ENCODE data around the gene GPC6.

Gene GPC6

DNA sequence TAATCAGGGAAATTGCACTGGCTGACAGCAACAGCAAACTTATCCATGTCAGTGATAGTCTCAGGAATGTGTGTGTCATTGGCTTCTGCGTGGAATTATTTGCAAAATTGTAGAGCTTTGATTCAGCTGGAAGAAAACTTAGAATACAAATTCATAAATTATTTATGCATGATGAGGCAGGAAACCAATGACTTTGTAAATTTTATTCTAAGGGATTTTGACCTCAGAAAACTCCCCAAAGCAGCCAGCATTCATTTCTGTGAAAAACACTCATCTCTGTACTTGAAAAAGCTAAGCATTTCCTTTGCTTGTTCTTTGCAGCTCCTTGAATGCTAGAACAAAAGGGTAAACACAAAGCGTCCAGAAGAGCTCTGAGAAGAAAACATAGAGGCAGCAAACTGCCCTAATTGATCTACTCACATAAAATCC is 1090.5 kb downstream of the GPC6 start:
- no peak overlapping the region for H3K9ac ChIP-seq (ENCODE audit: low read length)

DNA sequence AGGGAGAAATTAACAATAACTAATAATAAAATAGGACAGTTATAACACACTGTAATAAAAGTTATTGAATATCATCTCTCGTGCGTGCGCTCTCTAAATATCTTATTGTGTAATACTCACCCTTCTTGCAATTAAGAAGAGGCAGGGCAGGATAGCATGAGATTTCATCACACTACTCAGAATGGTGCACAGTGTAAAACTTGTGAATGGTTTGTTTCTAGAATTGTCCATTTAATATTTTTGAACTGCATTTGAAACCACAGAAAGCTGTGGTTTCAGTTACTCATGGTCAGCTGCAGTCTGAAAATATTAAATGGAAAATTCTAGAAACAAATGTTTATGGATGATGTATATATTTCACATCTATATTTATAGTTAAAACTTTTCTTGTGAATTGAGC is 1091.8 kb downstream of the GPC6 start:
- H4K20me1 ChIP-seq (ENCODE audit: insufficient read depth, low read length): no peaks in the 10 kb centered on the region
- peaks cover 12% of the 10 kb centered on the region; the same call in 1 of the 2 replicates for H3K4me1 ChIP-seq (ENCODE audit: low read length)
- no peak overlapping the region for H3K27ac ChIP-seq (ENCODE audit: low read length)
- H3K9ac ChIP-seq (ENCODE audit: low read length): no peak overlapping the region
- peaks cover 7% of the 10 kb centered on the region; the same call in 1 of the 2 replicates for H3F3A ChIP-seq (ENCODE audit: insufficient read depth, low read length)
- H3K27me3 ChIP-seq (replicated peaks; ENCODE audit: insufficient read depth, low read length): no peaks in the 10 kb centered on the region
- H3K79me2 ChIP-seq (ENCODE audit: low read length): no peaks in the 10 kb centered on the region
- no peaks in the 10 kb centered on the region for H3K36me3 ChIP-seq (replicated peaks; ENCODE audit: insufficient read depth, low read length)
- no peak overlapping the region for H3K4me3 ChIP-seq (ENCODE audit: low read length)
- no peak overlapping the region for H3K4me2 ChIP-seq (ENCODE audit: low read depth, low read length)
- DNase-seq: peak; percentile 15
- H3K9me2 ChIP-seq (replicated peaks; ENCODE audit: insufficient read depth, low read length): no peaks in the 10 kb centered on the region
- no peak for TF ChIP-seq EZH2 (optimal IDR thresholded peaks at IDR 0.05; ENCODE audit: low read depth, low read length)
- TF ChIP-seq EZH2phosphoT487 (IDR thresholded peaks at IDR 0.05; ENCODE audit: low read length): no peak
- TF ChIP-seq, protein P1, sequence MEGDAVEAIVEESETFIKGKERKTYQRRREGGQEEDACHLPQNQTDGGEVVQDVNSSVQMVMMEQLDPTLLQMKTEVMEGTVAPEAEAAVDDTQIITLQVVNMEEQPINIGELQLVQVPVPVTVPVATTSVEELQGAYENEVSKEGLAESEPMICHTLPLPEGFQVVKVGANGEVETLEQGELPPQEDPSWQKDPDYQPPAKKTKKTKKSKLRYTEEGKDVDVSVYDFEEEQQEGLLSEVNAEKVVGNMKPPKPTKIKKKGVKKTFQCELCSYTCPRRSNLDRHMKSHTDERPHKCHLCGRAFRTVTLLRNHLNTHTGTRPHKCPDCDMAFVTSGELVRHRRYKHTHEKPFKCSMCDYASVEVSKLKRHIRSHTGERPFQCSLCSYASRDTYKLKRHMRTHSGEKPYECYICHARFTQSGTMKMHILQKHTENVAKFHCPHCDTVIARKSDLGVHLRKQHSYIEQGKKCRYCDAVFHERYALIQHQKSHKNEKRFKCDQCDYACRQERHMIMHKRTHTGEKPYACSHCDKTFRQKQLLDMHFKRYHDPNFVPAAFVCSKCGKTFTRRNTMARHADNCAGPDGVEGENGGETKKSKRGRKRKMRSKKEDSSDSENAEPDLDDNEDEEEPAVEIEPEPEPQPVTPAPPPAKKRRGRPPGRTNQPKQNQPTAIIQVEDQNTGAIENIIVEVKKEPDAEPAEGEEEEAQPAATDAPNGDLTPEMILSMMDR (IDR thresholded peaks at IDR 0.05; ENCODE audit: low read length): no peak
- H3K9me3 ChIP-seq (replicated peaks; ENCODE audit: insufficient read depth, low read length): no peaks in the 10 kb centered on the region
- no peak overlapping the region for H2AFZ ChIP-seq (ENCODE audit: low read length)

More for the DNA sequence above, 1090.5 kb downstream of the GPC6 start:
- H3K4me2 ChIP-seq (ENCODE audit: low read depth, low read length): no peak overlapping the region
- no peak overlapping the region for H3K4me3 ChIP-seq (ENCODE audit: low read length)
- H3K79me2 ChIP-seq (ENCODE audit: low read length): no peaks in the 10 kb centered on the region
- no peaks in the 10 kb centered on the region for H4K20me1 ChIP-seq (ENCODE audit: insufficient read depth, low read length)
- TF ChIP-seq EZH2 (optimal IDR thresholded peaks at IDR 0.05; ENCODE audit: low read depth, low read length) (no peak), EZH2phosphoT487 (IDR thresholded peaks at IDR 0.05; ENCODE audit: low read length) (no peak)
- TF ChIP-seq, protein P1 (IDR thresholded peaks at IDR 0.05; ENCODE audit: low read length): no peak
- H3F3A ChIP-seq (ENCODE audit: insufficient read depth, low read length): peaks cover 18% of the 10 kb centered on the region
- H3K9me3 ChIP-seq (replicated peaks; ENCODE audit: insufficient read depth, low read length): no peaks in the 10 kb centered on the region
- no peak for DNase-seq
- H3K9me2 ChIP-seq (replicated peaks; ENCODE audit: insufficient read depth, low read length): no peaks in the 10 kb centered on the region
- no peak overlapping the region for H2AFZ ChIP-seq (ENCODE audit: low read length)
- H3K4me1 ChIP-seq (ENCODE audit: low read length): peaks cover 21% of the 10 kb centered on the region
- H3K27ac ChIP-seq (ENCODE audit: low read length): no peak overlapping the region
- no peaks in the 10 kb centered on the region for H3K27me3 ChIP-seq (replicated peaks; ENCODE audit: insufficient read depth, low read length)
- no peaks in the 10 kb centered on the region for H3K36me3 ChIP-seq (replicated peaks; ENCODE audit: insufficient read depth, low read length)

DNA sequence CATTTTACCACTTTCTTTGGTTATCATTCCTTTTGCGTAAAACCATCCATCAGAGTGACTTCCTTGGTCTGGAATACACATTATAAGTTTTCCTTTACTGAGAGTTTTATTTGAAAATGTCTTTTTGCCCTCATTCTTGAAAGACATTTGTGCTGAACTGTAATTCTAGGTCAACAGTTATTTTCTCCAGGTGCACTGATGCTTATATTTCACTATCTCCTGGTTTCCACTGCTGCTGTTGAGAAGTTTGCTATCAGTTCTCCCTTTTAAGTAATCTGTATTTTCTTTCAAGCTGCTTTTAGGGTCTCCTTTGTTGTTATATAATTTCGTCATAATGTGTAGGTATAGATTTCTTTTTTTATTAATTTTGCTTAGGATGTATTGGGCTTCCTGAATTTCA is 1092.9 kb downstream of the GPC6 start:
- Histone ChIP-seq H2AFZ (ENCODE audit: low read length) (no peak overlapping the region), H3K9ac (ENCODE audit: low read length) (no peak overlapping the region), H3K27me3 (replicated peaks; ENCODE audit: insufficient read depth, low read length) (no peaks in the 10 kb centered on the region), H3K4me2 (ENCODE audit: low read depth, low read length) (no peak overlapping the region), H3K9me2 (replicated peaks; ENCODE audit: insufficient read depth, low read length) (no peaks in the 10 kb centered on the region), H3K36me3 (replicated peaks; ENCODE audit: insufficient read depth, low read length) (no peaks in the 10 kb centered on the region), H3K4me3 (ENCODE audit: low read length) (no peak overlapping the region), H3K4me1 (ENCODE audit: low read length) (peaks cover 6% of the 10 kb centered on the region; the same call in 1 of the 2 replicates), H3F3A (ENCODE audit: insufficient read depth, low read length) (peaks cover 3% of the 10 kb centered on the region; the same call in 1 of the 2 replicates), H4K20me1 (ENCODE audit: insufficient read depth, low read length) (no peaks in the 10 kb centered on the region), H3K79me2 (ENCODE audit: low read length) (no peaks in the 10 kb centered on the region), H3K27ac (ENCODE audit: low read length) (no peak overlapping the region), H3K9me3 (replicated peaks; ENCODE audit: insufficient read depth, low read length) (no peaks in the 10 kb centered on the region)
- no peak for DNase-seq
- no peak for TF ChIP-seq EZH2 (optimal IDR thresholded peaks at IDR 0.05; ENCODE audit: low read depth, low read length)
- TF ChIP-seq EZH2phosphoT487 (IDR thresholded peaks at IDR 0.05; ENCODE audit: low read length): no peak
- TF ChIP-seq, protein P1 (IDR thresholded peaks at IDR 0.05; ENCODE audit: low read length): no peak
